ENCODE results near the gene ADAM12. TPM values are rescaled to one million over a fixed set of nuclear protein-coding genes. Genes with fewer than 3 reads are reported as not detected.

The ADAM12 gene
- total and polyA plus RNA-seq, 2 donors (not counting 3 experiments of a cell fraction or from before 2014, with no cell fraction given): 0.22 to 0.33 TPM

DNA sequence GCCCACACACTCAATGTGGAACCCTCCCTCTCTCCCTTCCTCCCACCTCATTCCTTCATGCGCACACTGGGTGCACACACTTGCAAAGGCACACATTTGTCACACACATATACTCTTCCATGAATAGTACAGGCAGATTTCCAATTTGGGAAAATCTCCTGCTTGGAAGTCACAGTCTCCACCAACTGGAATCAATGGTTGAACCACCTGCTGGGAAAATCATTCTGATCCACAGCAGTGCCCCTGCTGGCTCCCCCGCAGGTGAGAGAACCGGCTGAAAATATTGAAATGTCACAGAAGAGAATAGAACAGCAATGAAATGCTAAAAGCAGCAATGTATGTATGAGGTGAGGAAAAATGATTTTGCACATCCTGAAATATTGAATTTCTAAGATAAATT, 232.7 kb downstream of the ADAM12 start:
- POLR2A ChIA-PET: no interaction called here
- H3K79me2 ChIP-seq (ENCODE audit: control insufficient read depth, insufficient read depth, low read length): no peaks in the 10 kb centered on the region
- no peak overlapping the region for H3K27ac ChIP-seq (ENCODE audit: insufficient read depth, low read depth, low read length)
- no peaks in the 10 kb centered on the region for H3K27me3 ChIP-seq (ENCODE audit: control insufficient read depth in 2 of 2, insufficient read depth in 2 of 2, low read length in 2 of 2)
- H3K4me3 ChIP-seq (replicated peaks in 1 of 3; ENCODE audit: insufficient read depth in 1 of 3, low read depth in 1 of 3, low read length in 3 of 3): no peak overlapping the region
- H3K9me3 ChIP-seq (replicated peaks; ENCODE audit: control insufficient read depth, insufficient read depth, low read length): no peaks in the 10 kb centered on the region
- H3K4me1 ChIP-seq (ENCODE audit: control insufficient read depth, extremely low read depth, insufficient read depth, low read length): no peaks in the 10 kb centered on the region
- H3K9ac ChIP-seq (replicated peaks; ENCODE audit: extremely low read depth, insufficient read depth, low read length): no peak overlapping the region
- intact Hi-C loops (cut with micrococcal nuclease): no loop called here
- dilution Hi-C loops (cut with MboI; ENCODE audit: extremely low pct_ligation_motif_present, low sequenced_read_pairs): no loop called here
- H2AFZ ChIP-seq (ENCODE audit: low read depth, low read length): no peak overlapping the region
- FAIRE-seq (no peak), DNase-seq (ENCODE audit: low read depth, low spot score) (no peak)
- no peak overlapping the region for H3K4me2 ChIP-seq (ENCODE audit: insufficient read depth, low read length)
- no peaks in the 10 kb centered on the region for H3K36me3 ChIP-seq (ENCODE audit: control insufficient read depth in 2 of 2, extremely low read depth in 1 of 2, insufficient read depth in 2 of 2, low read length in 2 of 2)
- no peaks in the 10 kb centered on the region for H4K20me1 ChIP-seq (replicated peaks; ENCODE audit: control insufficient read depth, extremely low read depth, insufficient read depth, low read length)
- no TSS peak for BruUV-seq (replicated peaks)
- no peak for TF ChIP-seq EZH2 (IDR thresholded peaks at IDR 0.05; ENCODE audit: borderline replicate concordance, low read depth, low read length, severe bottlenecking)
- TF ChIP-seq POLR2AphosphoS5 (IDR thresholded peaks at IDR 0.05; ENCODE audit: insufficient read depth, low read depth, low read length): no peak
- TF ChIP-seq POLR2A (IDR thresholded peaks at IDR 0.05; ENCODE audit: low read depth, low read length): no peak
- no peak for TF ChIP-seq GATA2 (IDR thresholded peaks at IDR 0.05; ENCODE audit: insufficient read depth, insufficient read length, low read depth, low read length)
- TF ChIP-seq, protein P1, sequence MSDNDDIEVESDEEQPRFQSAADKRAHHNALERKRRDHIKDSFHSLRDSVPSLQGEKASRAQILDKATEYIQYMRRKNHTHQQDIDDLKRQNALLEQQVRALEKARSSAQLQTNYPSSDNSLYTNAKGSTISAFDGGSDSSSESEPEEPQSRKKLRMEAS (IDR thresholded peaks at IDR 0.05; ENCODE audit: insufficient read depth, insufficient read length): no peak
- TF ChIP-seq JUN (IDR thresholded peaks at IDR 0.05; ENCODE audit: borderline replicate concordance, insufficient read depth, insufficient read length, low read depth): no peak
- no peak for TF ChIP-seq MYC (IDR thresholded peaks at IDR 0.05; ENCODE audit: low read depth, low read length)
- no peak for TF ChIP-seq FOS (IDR thresholded peaks at IDR 0.05; ENCODE audit: borderline replicate concordance, insufficient read depth, low read length)
- TF ChIP-seq, protein P2, sequence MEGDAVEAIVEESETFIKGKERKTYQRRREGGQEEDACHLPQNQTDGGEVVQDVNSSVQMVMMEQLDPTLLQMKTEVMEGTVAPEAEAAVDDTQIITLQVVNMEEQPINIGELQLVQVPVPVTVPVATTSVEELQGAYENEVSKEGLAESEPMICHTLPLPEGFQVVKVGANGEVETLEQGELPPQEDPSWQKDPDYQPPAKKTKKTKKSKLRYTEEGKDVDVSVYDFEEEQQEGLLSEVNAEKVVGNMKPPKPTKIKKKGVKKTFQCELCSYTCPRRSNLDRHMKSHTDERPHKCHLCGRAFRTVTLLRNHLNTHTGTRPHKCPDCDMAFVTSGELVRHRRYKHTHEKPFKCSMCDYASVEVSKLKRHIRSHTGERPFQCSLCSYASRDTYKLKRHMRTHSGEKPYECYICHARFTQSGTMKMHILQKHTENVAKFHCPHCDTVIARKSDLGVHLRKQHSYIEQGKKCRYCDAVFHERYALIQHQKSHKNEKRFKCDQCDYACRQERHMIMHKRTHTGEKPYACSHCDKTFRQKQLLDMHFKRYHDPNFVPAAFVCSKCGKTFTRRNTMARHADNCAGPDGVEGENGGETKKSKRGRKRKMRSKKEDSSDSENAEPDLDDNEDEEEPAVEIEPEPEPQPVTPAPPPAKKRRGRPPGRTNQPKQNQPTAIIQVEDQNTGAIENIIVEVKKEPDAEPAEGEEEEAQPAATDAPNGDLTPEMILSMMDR (IDR thresholded peaks at IDR 0.05; ENCODE audit: extremely low read depth in 1 of 2, insufficient read depth in 1 of 2, low read depth in 1 of 2, low read length in 2 of 2): no peak
- CTCF ChIA-PET: no interaction called here
- H3K9me1 ChIP-seq (replicated peaks; ENCODE audit: control insufficient read depth, extremely low read depth, insufficient read depth, low read length): no peaks in the 10 kb centered on the region
